ENCODE data around the gene SBNO2.

The SBNO2 gene

DNA sequence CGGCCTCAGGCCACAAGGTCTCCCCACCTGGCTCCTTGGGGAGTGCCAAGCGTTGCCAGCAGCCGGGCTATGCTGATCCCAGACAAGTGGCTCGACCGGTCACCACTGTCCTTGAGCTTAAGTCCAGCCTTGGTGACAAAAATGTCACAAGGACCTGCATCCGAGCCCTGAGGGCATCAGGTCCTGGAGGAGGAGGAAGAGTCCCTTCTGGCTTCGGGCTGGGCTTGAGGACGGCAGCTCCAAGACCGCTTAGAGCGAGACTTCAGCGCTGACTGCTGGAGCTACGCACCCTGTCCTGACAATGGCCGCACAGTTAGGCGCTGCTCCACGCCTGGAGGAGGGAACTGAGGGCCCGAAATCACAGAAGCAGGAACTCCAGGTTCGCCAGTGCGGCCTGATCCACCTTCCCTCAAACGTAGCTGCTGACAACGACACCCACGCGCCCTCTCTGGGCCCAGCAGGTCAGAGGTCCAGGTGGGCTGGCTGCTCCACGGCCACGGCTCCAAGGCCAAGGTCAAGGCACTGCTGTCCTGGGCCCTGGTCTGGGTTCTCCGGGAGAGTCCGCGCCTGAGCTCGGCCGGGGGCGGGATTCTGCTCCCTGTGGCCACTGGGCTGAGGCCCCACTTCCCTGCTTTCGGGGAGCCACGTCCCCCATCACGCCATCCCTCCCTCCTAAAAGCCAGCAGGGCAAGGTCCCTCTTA, 7.0 kb downstream of the SBNO2 start:
- Histone ChIP-seq H3K27ac (no peak overlapping the region), H3K4me3 (no peak overlapping the region)
- no peak for DNase-seq (ENCODE audit: low spot score)

DNA sequence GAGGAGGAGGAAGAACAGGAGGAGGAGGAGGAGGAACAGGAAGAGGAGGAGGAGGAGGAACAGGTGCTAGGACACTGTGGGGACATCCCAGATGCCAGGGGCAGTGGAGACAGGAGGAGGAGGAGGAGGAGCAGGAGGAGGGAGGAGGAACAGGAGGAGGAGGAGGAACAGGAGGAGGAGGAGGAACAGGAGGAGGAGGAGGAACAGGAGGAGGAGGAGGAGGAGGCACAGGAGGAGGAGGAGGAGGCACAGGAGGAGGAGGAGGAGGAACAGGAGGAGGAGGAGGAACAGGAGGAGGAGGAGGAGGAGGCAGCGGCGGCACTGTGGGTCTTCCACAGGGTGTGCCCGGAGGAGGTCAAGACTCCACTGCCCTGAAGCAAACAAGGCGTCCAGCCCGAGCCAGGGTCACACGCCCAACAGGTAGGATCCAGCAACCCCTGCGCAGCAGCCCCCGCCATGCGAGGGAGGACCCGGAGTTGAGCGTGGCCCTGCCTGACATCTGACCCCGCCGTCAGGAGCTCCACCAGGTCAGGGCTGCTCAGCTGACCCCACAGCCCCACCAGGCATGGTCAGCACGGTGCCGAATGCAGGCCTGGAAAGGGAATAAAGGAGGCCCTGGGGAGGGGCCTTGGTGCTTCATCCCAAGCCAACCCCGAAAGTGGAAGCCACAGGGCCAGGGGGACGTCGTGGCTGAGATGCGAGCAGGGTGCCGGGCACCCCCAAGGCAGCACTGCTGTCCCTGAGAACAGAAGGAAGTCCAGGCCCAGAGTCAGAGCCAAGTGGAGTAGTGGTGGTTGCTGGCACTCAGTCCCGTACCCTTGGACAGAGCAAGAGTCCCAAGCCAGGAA, 9.2 kb downstream of the SBNO2 start:
- DNase-seq (ENCODE audit: low spot score): no peak
- H3K4me3 ChIP-seq: no peak overlapping the region
- peak overlapping the region in 1 of 2 donors; percentile 48 for H3K27ac ChIP-seq

More for the DNA sequence above, 7.0 kb downstream of the SBNO2 start:
- TF ChIP-seq, protein P1, sequence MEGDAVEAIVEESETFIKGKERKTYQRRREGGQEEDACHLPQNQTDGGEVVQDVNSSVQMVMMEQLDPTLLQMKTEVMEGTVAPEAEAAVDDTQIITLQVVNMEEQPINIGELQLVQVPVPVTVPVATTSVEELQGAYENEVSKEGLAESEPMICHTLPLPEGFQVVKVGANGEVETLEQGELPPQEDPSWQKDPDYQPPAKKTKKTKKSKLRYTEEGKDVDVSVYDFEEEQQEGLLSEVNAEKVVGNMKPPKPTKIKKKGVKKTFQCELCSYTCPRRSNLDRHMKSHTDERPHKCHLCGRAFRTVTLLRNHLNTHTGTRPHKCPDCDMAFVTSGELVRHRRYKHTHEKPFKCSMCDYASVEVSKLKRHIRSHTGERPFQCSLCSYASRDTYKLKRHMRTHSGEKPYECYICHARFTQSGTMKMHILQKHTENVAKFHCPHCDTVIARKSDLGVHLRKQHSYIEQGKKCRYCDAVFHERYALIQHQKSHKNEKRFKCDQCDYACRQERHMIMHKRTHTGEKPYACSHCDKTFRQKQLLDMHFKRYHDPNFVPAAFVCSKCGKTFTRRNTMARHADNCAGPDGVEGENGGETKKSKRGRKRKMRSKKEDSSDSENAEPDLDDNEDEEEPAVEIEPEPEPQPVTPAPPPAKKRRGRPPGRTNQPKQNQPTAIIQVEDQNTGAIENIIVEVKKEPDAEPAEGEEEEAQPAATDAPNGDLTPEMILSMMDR (IDR thresholded peaks at IDR 0.05): no peak

DNA sequence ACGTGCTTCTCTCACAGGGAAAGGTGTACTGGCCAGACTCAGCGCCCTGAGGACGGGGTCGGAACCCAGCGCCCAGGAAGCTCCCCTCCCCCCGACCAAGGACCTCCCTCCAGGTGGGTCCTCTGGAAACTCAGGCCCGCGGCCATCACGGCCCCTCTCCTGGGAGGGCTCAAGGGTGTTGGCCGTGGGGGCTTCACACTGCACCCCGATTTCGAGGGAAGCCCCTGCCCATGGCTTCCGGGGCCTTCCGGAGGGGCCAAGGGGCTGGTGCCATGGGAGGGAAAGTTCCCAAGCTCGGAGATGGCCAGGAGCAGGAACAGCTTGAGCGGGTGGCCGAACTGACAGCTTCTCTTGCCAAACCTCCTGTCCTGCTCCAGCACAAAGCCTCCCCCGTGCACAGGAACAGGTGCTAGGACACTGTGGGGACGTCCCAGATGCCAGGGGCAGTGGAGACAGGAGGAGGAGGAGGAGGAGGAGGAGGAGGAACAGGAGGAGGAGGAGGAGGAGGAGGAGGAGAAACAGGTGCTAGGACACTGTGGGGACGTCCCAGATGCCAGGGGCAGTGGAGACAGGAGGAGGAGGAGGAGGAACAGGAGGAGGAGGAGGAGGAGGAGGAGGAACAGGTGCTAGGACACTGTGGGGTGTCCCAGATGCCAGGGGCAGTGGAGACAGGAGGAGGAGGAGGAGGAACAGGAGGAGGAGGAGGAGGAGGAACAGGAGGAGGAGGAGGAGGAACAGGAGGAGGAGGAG, 10.0 kb downstream of the SBNO2 start:
- DNase-seq (ENCODE audit: low spot score): no peak
- H3K4me3 ChIP-seq: no peak overlapping the region
- H3K27ac ChIP-seq: peak overlapping the region in 1 of 2 donors; percentile 43
- TF ChIP-seq, protein P1 (IDR thresholded peaks at IDR 0.05): no peak

More for the DNA sequence above, 9.2 kb downstream of the SBNO2 start:
- TF ChIP-seq, protein P1 (IDR thresholded peaks at IDR 0.05): no peak

DNA sequence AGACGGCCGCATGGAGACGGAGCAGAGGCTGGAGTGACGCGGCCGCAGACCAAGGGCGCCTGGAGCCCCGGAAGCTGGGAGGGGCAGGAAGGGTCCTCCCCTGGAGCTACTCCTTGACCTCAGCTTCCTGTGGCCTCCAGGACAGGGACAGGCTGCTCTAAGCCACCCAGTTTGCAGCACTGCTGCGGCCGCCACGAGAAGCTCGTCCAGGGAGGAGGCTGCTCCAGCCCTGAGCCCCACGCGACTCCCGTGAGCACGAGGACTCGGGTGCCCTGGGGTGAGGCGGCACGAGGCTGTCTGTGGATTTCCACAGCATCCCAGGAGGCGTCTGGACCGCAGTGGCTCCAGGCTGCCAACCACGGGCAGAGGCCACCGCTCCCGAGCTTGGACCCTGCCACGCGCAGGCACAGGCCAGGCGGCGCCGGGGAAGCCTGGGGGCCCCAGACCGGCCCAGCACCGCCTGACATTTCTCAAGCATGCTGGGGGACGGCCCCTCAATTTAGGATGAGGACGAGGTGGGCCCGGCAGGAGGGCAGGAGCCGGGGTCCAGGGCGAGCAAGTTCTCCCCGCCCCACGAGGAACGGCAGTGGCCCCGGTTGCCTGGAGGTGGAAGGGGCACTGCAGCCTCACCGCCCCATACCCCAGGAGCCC, 10.7 kb downstream of the SBNO2 start:
- Histone ChIP-seq H3K27ac (peak overlapping the region in 1 of 2 donors; percentile 43), H3K4me3 (no peak overlapping the region)
- no peak for DNase-seq (ENCODE audit: low spot score)
- TF ChIP-seq, protein P1 (IDR thresholded peaks at IDR 0.05): no peak

DNA sequence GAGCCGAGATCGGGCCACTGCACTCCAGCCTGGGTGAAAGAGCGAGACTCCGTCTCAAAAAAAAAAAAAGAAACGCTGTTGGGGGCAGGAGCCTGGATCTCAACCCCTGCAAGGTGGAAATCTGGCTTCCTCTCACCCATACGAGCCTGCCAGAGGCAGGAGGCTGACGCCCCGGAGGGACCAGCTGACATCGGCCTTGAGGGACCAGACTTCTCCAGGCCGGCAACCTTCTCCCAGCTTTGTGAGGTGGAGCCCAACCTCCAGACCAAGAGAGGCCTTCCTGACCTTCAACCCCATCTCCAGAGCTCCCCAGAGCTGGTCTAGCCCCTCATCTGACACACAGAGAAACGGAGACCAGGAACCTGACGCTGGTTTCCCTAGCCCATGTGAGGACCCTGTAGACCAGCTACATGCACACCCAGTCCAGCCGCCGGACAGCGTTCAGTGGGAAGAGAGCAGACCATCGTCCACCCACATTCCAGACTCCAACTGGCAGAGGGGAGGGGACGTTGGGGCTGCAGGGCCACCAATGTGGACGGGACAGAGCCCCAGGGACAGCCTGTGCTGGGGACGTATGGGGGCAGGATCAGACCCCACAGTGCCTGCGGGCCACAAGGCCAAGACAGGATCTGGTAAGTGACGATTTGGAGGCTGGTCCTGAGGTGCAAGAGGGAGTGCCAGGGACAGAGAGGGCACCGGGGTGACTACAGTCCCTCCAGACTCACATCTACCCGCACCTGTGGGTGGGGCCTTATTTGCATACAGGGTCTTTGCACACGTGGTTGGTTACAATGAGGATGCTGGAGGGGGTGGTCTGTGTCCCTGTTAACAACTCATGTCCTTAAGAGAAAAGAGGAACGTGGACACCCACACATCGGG, 11.4 kb downstream of the SBNO2 start:
- TF ChIP-seq, protein P1 (IDR thresholded peaks at IDR 0.05): no peak
- Histone ChIP-seq H3K4me3 (no peak overlapping the region), H3K27ac (peak overlapping the region in 1 of 2 donors; percentile 21)
- DNase-seq (ENCODE audit: low spot score): no peak

DNA sequence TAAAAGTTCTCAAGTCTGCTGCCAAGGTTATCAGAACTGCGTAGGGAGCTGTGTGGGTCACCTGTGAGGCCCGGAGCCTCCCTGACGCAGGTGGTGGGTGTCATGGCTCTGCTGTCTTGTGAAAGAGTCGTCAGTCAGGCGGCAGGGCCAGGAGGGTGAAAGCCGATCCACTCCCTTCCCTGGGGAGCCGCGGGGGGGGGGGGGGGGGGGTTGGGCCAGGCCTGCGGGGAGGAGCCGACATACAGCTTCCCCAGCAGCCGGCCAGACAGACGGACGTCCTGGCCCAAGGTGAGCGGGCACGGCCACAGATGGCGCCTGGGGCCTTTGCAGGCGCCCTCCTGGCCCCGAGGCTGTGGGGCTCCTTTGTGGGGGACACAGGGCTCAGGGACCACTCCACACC, 12.4 kb downstream of the SBNO2 start:
- DNase-seq (ENCODE audit: low spot score): no peak
- Histone ChIP-seq H3K27ac (peak overlapping the region in 1 of 2 donors; percentile 22), H3K4me3 (no peak overlapping the region)
- TF ChIP-seq, protein P1 (IDR thresholded peaks at IDR 0.05): no peak
